Brain pericyte (primary cell): ENCODE data around the gene PTPRG.
"Not testable (repeated sequence)": the region's sequence is repeated elsewhere in the genome, so short reads cannot be mapped to it uniquely, and the experiment has no call there.

Experiments
- DNase-seq: peaks from one replicate; pipeline ENCODE4 v3.0.0-alpha.2; 2012; ENCODE audit warnings: low read depth, low spot score

Gene PTPRG

DNA sequence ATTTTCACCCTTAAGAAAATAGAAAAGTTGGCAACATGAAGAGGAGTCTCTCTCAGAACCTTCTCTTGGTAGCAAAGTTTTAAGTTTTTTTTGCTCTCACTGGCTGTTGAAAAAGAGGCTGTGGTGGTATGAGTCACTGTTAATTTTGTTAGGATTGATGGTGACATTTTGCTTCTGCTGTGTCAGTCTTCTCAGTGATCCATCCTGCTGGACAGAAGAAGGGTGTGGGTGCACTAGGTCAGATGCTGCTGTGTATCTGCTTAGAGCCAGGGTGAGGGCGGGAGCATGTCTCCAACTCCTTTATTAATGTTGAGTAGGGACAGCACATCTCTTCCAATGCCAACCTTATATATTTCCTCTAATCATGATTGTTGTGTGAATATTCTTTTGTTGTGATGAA is 442.5 kb downstream of the PTPRG start:
- no peak for DNase-seq

DNA sequence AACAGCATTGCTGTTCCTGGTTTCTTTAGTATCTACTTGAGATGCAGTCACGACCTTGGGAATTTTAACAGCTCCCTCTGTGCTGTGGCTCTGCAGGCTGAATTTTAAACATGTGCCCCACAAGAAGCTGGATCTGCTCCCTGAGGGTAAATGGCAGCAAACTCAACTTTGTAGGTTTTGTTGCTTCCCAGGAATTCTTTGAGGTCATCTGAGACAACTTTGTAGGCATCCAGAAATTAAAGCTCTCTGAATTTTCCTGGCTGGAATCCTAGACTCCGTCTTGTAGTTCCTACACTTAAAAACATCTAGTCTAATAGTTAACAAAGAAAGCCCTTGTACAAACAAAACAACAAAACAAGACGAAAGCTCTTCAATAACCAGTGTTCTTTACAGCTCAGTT is 445.7 kb downstream of the PTPRG start:
- no peak for DNase-seq

DNA sequence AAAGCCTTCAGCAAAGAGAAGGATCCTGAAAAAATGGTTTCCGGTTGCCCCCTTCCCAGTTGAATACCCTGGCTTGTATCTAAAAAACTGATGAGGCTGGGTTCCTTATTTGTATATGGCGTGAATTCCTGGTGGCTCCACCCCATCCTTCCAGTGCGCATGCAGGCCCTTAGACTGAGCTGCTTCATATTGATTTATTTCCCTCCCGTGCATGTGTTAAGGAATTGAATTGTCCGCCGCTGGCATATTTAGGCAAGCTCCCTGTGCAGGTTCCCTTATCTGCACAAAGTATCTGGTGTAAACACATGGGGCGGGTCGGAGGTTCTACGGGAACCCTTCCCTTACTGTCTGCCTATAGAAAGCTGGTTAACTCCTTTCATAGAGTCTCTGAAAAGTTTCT is 449.6 kb downstream of the PTPRG start:
- no peak for DNase-seq

DNA sequence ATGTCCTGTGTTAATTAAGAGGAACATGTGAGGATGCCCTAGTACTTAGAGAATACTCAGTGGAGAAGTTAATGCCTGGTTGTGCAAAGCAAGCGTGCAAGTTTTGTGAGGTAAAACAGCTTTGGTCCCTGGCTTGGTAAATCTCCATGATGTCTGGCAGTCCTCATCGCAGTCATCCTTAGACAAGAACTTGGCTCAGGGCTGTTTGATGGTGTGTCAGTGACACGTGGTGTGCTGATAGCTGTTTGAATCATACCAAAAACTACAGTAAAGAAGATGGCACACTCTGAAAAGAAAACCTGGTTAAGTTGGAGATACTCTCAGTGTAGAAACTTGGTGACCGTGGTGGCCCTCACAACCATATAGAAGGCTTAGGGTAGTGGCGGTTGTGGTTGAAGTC is 450.3 kb downstream of the PTPRG start:
- no peak for DNase-seq

DNA sequence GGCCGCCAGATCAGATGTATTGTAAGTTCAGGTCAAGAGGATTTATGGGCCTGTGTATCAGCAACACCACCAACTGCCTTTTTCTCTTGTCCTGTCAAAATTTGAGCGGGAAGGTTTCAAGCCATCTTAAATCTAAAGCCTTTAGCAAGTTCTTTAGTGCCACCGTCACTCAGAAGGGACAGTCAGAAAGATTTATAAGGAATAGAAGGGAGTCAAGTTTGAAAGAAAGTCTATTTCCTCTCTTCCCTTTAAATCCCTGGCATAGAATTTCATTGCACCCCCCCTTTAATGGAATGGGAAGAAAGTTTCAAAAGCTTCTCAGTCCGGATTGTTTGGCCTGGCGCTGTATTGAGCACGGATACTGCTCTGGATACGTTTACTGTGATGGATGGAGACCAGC is 452.6 kb downstream of the PTPRG start:
- DNase-seq, result no peak

DNA sequence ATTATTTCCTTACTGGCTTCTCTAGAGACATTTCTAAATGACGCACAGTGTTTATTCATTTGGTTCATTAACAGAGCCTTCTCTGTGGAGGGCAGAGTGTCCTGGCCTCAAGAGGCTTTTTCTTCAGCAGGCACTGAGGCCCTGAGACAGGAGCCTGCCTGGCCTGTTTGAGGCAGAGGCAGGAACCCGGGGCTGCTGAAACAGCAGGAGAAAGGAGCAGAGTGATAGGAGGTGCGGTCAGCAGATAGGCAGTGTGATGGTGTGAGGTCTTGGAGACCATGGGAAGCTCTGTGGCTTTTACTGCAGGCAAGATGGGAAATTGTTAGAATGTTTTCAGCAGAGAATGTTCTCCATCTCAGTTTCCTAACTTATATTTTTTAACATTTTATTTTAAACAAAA is 453.7 kb downstream of the PTPRG start:
- no peak for DNase-seq

DNA sequence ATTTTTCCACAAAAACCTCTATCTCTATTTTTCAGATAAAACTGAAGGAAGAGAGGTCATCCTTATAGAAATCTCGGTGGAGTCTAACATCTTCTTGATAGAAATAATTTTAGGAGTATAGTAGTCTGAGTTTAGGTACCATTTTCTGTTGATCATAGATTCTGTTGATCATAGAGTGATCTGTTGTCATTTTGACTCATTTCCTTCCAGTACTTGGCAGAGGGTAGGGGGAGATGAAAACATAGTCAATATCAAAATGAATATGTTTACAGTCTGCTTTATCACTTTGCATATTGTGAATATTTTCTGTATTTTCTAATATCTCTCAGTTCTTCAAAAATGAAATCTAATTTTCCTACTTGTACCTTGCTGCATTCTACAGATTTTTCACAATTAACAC is 458.5 kb downstream of the PTPRG start:
- DNase-seq, result no peak

DNA sequence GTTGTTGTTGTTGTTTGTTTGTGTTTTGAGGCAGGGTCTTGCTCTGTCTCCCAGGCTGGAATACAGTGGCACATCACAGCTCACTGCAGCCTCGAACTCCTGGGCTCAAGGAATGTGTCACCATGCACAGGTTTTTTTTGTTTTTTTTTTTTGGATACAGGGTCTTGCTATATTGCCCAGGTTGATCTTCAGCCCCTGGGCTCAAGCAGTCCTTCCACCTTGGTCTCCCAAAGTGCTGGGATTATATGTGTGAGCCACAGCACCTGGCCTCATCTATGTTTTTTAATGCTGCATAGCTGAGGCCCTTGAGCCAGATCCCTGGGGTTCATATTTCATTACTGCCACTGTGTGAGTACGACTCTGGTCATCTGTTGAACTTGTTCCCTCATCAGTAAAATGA is 459.3 kb downstream of the PTPRG start:
- no peak for DNase-seq

DNA sequence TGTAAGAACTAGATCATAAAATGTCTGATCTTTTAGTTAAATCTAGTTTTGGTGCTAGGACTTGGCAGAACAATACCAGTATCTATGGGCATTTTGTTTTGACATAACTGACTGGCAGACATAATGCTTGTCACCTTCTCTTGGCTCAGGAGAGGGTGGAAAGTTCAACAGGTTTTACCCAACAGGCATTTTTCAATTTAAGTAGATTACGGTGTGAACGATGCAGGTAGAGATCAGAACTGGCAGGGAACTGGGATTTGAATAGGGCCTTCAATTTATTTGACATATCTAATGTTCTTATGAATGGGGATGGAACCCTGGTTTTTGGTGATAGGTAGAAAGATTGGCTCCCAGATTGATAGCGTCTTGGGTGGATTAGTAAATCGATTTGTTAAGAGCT is 460.9 kb downstream of the PTPRG start:
- DNase-seq, result no peak

DNA sequence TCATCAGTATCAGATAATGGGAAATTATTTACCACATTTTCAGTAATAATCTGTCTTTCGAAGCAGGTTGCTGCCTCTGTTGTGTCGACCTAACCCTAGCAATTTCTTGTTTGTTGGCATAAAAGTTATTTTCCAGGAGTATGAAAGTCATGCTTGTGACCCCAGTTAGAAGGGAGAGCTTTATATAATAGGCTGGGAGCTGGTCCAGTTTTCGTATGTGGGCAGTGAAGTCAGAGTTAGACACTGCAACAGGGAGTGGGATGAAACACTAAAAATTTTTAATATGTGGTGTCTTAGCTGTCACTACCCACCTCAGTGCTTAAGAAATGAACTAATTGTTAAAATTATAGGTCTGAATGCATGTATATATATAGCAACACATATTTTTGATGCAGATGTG is 463.5 kb downstream of the PTPRG start:
- no peak for DNase-seq

DNA sequence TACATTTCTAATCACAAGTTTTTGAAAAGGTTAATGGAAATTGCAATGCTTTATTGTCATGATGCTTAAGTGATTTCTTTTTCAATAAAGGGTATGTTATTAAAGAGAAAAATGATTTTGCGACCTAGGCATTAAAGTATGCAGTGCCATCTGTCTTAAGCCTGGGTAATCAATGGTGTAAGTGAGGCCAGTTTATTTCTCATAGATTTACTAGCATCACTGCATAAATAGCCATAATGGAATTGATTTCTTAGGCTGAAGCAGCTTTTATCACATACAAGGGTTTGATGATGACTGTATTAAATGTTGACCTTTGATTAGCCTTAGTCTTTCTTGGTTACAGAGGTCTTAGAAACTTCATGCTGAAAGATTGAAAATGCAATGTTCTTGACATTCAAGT is 464.5 kb downstream of the PTPRG start:
- no peak for DNase-seq

DNA sequence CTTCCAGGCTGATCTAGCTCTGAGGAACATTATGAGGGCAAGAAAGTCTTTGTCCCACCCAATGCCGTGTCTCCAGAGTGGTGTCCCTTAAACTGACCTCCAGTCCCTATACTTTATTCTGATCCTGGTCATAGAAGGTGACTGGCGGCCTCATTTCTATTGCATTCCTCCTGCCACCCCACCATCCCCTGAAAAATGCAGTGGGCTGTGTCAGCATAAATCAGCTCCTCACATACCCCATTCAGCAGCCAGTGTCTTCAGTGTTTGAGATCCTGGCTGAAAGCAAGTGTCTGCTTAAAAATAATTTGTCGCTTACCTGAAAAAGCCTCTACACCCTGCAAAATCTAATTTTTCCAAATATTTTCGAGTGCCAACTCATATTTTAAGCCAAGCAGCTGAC is 465.9 kb downstream of the PTPRG start:
- no peak for DNase-seq

DNA sequence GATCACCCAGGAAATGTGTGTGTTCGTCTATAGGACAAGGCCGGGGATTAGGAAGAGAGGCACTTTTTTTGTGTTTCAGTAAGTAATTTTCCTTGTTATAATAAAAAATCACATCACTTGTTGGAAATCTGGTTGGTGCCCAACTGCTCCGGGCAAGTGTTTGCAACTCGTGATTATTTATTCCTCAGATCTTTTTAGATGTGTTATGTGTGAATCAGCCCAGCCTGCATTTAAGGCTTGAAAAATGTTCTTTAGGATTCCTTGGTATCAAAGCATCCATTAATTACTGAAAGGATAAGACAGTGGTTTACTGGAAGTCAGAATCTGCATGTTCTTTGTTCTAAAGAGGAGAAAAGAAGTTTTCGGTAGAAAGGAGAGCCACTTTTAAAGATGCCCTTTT is 466.4 kb downstream of the PTPRG start:
- DNase-seq, result no peak

DNA sequence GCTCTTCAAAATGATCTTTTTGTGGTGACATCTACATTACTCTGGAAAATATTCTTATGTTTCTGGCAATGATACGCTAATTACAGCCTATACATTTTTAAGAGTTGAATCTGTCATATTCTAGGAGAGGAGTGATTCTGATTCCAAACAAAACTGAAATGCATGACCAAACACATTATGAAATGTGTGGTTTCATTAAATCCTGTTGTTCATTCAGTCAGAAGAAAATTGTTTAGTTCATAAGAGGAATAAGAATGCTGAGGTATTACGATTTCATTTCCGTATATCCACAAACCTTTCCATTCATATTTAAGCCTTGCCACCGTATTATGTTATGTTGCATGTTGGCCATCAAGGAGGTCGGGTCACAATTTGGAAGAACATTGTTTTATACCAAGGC is 466.9 kb downstream of the PTPRG start:
- DNase-seq, result no peak

DNA sequence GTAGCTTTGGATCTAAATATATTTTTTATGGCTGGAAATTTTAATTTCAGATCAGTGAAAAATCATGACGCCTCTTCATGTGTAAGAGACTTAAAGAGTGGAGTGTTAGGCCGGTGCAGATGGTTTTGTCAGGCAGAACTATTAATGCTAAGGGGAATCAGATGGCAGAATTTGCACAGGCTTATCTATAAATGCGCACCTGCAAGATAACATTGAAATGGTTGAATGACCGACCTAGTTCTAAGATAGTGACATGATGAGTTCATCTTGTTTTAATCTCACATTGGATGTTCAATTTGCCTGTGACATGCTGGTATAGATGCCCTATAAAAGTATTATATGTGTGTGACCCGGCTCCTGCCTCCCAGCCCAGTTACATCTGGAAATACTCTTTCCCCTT is 471.4 kb downstream of the PTPRG start:
- DNase-seq, result no peak

DNA sequence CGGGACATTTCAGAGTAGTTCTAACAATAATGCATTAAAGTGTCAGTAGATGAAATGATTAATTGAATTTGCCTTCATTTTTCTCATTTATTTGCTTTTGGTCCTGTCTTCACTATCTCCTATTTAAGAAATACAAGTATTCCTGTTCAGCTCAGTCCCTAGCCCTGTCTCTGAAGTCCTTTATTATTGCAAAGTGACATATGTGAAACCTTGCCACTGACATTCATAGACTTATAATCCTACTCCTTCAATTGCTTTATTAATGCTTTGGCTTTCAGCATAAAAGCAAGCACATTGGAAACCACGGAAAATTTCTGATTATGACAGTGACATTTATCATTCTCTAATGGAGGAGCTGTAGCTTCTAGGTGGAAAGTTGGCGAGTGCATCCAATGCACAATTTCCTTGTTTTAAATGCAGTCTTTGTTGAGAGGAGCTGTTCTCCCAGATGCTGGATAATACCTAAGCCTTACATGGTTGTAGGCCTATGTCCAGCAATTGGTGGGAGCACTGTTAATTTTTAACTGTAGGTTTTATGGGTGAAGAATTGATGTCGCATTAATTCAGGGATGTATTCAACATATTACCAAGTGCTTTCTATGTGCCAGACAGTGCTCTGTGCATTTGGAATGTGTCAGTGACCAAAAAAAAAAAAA is 474.2 kb downstream of the PTPRG start:
- DNase-seq, result no peak

DNA sequence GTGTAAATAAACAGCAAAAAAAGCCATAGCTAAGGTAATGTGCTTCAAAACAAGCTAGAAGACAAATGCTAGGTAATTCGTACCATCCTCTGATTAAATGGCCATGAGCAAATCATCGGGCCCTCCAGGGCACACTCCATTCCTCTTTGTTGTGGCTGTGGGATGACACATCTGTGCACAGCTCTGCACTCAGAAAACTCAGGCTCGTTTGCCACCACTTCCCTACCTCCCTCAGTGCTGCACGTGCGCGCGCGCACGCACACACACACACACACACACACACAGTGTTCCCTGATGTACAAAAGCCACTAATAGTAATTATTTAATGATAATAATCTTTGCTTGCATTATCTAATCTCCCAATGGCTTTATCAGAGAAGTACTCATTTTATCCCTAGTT is 475.4 kb downstream of the PTPRG start:
- no peak for DNase-seq

DNA sequence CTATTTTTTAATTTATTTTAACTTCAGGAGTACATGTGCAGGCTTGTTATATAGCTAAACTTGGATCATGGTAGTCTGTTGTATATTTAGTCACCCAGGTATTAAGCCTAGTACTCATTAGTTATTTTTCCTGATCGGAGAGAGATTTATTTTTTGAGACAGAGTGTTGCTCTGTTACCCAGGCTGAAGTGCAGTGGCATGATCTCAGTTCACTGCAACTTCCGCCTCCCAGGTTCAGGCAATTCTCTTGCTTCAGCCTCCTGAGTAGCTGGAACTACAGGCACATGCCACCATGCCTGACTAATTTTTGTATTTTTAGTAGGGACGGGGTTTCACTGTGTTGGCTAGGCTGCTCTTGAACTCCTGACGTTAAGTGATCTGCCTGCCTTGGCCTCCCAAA is 477.4 kb downstream of the PTPRG start:
- not testable (repeated sequence) for DNase-seq

DNA sequence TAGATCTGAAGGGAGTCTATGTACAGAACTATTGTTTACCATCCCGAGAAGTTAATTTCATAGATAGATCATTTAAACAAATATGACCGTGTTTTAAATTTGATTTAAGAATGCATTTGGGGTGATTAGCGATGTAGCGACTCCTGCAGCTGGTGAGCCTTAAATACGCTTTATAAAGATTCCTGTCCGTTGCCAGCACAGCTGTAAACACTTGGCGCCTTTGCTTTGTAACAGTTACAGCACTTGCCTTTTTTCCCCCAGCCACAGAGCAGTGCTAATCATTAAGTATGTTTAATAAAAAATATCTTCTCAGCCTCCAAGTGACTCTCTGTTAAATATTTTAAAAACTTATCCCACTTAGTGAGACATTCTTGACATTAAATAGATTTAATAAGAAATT is 478.2 kb downstream of the PTPRG start:
- no peak for DNase-seq

DNA sequence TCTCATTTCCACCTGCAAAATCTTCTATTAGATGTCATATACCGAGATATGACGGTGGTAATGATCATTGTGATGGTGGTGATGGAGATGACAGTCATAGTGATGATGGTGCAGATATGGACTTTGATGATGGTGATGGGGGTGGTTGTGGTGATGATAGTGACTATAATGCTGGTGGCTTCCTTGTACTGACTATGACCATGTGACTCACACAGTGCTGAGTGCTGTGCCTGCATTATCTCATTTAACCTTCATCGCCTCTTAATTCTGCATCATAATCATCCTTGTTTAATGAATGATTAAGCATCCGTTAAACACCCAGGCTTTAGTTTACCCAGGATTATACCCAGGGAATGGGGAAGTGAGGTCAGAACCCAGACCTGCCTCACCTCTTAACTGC is 480.3 kb downstream of the PTPRG start:
- DNase-seq, result no peak

DNA sequence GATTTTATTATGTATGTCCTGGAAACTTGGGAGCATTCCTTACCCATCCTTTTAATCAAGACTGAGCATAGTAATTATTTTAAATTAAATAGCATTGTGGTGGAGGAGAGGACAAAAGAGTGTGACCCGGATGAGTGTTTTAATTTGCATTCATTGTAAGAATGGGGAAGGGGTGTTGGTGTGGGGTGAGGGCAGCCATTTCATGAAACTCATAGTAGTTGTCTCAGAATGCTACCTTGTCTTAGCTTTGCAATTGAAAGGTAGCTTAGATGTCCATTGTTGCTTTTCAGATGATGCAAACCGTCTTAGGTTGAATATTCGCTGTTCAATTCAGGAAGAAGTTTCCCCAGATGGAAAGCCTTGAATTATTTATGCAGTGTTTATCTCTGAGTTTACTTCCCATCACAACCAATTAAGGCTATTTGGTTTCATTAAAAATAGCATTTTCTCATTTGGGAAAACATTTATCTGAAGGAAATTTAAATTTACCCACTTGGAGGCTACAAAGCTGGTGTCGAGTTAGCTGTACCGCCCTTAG is 483.6 kb downstream of the PTPRG start:
- no peak for DNase-seq

DNA sequence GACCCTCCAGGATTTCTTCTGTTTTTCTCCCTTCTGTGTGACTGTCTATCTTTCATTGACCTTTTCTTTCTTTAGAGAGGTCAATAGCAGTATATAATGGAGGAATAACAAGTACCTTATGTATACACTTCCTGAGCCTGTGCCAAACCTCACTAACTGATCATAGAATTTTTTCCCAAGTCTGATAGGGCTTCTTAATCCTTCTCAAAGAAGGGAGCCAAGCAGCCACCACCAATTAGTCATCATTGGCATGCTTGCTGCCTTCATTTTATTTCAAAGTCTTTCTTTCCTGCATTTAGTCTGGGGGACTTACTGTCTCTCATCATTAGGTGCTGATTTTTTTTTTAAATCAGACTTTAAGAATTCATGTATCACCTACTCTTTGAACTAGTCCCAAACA is 485.0 kb downstream of the PTPRG start:
- DNase-seq, result no peak

DNA sequence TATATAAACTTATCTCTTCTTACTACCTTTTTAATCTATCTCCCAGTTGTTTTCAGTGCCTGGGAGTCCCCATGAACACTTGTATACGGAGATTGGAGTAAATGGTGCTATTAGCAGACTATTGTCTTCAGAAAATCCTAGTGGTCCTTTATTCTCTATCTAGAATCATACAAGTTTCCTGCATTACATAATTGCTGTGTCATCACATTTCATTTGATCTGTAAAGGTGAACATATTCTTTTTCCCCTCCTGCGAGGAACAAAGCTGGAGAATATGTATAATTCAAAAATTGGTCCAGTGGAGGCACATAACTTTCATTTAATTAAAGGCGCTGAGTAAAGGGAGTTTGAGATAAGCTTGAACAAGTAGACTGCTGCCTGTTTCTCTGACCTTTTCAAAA is 487.2 kb downstream of the PTPRG start:
- no peak for DNase-seq

DNA sequence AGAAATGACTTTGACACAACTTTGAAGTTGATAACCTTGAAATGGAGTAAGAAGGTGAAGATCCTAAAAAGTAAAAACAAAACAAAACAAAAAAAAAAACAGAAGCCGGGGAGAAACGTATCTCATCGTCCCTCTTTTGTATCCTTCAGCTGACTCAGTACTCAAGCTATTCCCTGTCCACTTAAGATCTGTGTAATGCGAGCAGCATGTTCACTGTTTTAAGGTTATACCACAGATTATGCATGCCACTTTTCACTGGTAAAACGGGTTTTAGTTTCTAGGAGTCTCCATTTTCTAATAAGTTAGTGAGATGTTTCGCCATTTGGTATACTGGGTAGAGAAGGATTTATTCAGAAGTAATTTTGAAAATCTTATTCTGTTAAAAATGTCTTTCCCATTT is 487.7 kb downstream of the PTPRG start:
- no peak for DNase-seq
